HG03558 (cell line): Measurements from ENCODE around the gene FN3K.
A peak's percentile ranks its signal among the peaks of the same experiment; 100 is the strongest.

Experiments used
- ATAC-seq: cut with Tn5 transposase; IDR thresholded peaks from one replicate; pipeline ENCODE4 v1.9.1; 2021; ENCODE audit warnings: moderate number of reproducible peaks; ENCODE audit not compliant: unreplicated experiment; ENCODE audit errors: extremely low read depth

The FN3K gene

DNA sequence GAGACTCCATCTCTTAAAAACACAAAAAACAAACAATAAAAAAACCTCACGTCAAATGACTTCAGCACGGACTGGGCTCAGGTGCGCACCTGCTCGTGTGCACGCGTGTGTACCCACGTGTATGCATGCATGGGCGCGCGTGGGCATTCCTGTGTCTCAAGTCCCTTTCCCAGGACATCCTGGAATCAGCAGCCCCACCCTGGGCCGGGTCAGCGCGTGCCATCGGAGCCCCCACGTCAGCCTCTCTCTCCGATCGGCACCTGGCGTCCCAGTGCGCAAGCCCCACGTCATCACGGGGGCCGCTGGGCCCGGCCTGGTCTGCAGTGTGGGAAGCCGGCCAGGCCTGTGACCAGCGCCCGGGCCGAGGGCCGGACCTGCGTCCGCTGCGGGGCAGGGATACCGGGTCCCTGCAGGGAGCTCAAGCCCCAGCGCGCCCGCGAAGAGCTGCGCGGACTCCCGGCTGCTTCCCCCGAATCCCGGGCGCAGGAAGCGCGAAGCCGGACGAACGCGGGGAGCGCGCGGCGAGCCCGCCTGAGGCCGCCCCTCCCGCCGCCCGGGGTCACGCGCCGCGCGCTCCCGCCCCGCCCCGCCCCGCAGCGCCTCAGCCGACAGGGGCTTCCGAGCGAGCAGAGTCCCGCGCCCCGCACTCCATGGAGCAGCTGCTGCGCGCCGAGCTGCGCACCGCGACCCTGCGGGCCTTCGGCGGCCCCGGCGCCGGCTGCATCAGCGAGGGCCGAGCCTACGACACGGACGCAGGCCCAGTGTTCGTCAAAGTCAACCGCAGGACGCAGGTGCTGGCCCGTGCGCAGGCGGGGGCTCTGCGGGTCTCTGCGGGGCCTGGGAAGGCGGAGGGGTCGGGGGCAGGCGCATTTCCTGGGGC lies at the start of gene FN3K:
TSS of gene FN3K (plus strand) at position 629 of the 880 bp plus-strand sequence. CDS start at position 651, 22 bp downstream.
- no peak for ATAC-seq

DNA sequence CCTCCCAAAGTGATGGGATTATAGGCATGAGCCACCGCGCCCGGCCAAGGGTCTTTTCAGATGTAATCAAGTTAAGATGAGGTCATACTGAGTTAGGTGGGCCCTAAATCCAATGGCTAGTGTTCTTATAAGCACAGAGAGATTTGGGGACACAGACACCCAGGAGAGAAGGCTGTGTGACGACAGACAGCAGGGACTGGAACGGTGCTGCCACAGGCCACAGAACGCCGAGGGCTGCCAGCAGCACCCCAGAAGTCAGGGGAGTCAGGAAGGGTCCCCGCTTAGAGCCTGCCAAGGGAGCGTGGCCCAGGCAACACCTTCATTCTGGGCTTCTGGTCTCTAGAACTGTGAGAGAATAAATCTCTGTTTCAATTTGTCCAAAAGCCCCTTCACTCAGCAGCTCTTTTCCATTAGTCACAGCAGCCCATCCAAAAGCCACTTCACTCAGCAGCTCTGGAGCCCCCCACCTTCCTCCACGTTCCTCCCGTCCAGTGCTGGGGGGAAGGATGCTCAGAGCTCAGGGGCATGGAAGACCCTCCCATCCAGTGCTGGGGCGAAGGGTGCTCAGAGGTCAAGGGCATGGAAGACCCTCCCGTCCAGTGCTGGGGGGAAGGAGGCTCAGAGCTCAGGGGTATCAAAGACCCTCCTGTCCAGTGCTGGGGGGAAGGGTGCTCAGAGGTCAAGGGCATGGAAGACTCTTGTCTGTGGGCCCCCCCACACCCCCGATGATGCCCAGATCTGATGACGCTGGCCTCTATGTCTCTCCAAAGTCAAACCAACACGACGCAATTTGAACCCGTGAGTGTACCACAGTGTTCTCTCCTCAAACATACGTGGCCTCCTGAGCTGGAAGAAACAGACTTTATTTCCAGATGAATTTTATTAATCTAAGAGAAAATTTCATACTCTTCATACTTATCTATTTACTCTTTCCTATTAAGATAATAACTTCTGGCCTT lies 48.8 kb upstream of the FN3K start:
- no peak for ATAC-seq

DNA sequence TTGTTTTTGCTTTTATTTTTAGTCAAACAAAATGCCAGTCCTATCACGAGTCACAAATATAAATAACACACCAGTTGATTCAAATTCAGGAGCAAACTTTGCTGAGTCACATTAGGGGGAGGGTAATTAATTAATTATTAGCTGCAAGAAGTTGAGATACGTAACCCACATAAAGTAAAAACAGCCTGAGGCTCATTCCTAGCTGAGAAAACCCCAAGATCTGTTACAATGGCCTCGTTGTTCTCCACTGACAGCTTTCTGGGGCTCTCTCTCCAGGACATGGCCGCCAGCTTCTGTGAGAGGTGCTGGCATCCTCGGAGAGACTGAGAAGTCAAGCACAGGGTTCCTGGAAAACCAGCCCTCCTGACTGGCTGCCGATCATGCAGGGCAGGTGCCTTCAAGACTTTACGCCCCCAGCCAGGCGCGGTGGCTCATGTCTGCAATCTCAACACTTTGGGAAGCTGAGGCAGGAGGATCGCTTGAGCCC lies 48.0 kb upstream of the FN3K start:
- ATAC-seq: no peak

DNA sequence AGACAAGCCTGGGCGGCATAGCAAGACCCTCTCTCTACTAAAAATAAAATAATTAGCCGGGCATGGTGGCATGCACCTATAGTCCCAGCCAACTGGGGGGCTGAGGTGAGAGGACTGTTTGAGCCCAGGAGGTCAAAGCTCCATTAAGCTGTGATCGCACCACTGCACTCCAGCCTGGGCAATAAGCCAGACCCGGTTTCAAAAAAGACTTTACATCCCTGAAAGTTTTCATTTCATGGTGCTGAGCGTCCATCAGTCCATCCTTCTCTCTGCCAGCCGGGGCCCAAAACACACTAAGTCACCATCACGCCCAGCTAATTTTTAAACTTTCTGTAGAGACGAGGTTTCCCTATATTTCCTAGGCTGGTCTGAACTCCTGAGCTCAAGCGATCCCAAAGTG lies 47.5 kb upstream of the FN3K start:
- ATAC-seq: no peak

DNA sequence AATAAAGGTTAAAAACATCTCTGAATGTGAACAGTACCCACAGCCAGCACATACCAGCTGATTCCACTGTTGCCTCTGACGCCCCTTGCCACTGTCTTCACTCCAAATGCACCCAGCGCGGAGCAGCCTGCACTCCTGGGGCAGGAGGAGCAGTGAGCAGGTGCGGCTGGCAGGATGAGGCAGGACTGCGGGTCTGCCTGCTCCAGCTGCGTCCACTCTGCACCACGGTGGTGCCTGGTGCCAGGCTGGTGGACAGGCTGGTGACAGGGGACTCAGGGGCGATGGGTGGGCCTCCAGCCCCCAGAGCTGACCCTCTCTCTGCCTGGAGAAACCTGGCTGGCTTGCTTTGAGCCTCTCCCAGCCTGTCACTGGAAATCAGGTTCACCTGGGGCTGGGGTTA lies 46.3 kb upstream of the FN3K start:
- no peak for ATAC-seq

DNA sequence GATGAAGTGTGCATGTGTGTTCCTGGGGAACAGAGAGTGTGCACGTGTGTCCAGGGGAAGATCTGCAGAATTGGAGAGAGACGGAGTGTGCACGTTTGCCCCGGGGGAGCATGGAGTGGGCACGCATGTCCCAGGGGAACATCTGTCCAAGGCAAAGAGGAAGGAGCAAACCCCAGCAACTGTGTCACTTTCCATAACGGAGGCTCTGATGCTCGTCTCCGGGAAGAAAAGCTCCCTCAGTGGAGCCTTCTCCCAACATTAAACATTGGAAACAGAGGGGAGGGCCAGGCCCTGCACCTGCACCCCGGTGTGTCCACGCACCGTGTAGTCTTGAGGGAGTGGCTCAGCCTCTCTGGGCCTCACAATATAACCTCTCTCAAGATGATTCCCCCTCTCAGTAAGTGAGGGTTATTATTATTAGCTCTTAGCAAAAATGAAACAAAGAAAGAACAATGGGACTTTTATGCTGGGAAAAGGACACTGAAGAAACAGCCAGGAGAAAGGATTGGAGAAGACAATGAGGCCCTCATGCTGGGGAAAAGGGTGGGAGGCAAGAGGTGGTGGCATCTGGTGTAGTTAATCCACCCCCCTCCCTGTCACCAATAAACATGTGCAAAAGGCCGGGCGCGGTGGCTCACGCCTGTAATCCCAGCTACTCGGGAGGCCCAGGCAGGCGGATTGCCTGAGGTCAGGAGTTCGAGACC lies 44.5 kb upstream of the FN3K start:
- no peak for ATAC-seq

- no peak for ATAC-seq
Measured at GRCh38 chr17:82691714-82692113, 43.7 kb upstream of the FN3K start.

- no peak for ATAC-seq
Measured at GRCh38 chr17:82692268-82692667, 43.1 kb upstream of the FN3K start.

- no peak for ATAC-seq
Measured at GRCh38 chr17:82693168-82693867, 42.1 kb upstream of the FN3K start.

DNA sequence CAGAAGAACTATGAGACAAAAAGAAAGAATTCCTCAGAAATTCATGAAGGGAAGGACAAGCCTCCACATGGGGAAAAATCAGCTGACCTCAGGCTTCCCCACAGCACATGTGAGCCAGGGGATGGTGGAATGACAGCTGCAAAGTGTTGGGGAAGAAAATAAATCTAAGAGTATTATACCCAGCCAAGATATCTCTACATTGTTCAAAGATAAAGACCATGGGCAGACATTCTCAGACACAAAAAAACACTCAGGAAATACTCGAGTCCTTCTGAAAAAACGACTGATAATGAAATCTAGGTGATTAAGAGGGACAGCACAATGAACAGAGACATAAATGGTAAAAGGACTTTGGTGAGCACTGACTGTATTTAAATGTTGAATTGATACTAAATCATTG lies 40.8 kb upstream of the FN3K start:
- no peak for ATAC-seq

GRCh38 chr17:82696259-82696658 lies 39.2 kb upstream of the FN3K start:
- ATAC-seq: no peak

- ATAC-seq: no peak
Measured at GRCh38 chr17:82696916-82697807, 38.3 kb upstream of the FN3K start.

- no peak for ATAC-seq
Measured at GRCh38 chr17:82697808-82698064, 37.7 kb upstream of the FN3K start.

DNA sequence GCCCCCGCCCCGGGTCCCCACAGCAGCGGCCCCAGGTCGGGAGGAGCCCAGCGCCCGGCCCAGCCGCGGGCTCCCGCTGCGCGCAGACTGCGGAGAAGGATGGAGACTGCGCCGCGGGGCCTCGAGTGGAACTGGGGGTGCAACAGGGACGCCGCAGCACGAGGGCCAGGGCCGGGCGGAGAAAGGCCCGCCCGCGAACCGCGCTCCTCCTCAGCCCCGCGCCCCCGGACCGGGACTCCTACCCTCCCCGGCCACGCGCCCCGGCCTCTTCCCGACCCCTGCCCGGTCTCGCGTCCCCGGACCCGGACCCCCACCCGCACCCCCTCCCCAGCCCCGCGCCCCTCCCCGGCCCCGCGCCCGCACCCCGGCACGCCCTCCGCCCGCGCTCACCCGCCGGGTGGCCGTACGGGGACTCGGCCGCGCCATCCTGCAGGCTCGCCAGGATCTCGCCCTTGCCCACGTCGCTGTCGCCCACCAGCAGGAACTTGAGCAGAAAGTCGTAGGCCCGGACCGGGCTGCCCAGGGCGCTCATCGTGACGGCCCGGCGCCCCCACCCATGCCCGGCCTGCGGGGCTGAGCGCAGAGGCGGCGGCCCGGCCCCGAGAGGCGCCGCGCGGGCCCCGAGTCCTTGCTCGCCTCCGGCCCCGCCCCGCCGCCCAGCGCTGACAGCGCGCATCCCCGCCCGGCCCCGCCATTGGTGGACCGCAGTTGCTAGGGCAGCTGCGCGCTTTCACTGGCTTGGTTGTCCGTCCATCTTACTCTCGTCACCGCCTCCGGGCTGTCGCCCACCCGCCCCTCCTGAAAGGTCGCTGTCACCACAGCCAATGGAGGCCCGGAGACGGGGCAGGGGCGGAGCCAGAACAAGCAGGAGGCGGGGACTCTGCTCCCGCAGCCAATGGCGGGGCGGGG lies 37.1 kb upstream of the FN3K start, which contains the start of gene RAB40B:
TSS of gene RAB40B (minus strand) at position 634 of the 909 bp plus-strand sequence. CDS start at position 532, 102 bp downstream.
- ATAC-seq: peak; percentile 85

DNA sequence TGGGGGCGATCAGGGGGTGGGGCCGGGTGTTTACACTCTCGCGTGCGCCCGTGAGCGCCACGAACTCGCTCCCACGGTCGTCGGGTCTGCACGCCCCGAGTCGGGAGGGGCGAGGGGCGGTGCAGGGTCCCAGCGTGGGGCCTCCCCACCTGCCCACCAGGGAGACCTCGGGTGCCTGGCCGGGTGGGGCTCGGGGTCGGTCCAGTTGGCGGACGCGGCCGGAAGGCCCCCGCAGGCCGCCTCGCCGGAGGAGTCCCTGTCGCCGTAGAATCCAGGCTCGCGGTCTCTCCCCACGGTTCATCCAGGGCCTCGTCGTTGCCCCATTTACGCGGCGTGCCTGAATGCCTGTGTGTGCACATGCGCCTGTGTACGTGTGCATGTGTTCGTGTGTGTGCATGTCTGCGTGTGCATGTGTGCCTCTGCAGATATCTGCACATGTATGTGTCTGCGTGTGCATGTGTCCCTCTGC lies 36.4 kb upstream of the FN3K start:
- no peak for ATAC-seq

DNA sequence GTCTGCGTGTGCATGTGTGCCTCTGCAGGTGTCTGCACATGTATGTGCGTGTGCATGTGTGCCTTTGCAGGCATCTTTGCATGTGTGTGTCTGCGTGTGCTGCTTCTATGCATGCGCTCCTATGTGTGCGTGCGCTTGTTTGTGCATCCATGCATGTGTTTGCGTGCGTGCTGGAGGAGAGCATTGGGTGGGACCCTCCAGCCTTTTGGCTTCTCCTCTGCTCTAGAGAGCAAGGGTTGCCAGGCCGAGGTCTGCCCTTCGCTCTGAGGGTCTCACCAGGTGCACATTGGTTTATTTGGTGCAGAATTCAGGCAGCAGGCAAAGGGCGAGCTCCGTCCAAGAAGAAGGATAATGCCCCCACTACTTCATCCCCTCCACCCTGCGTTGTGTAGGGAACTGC lies 35.9 kb upstream of the FN3K start:
- no peak for ATAC-seq

- no peak for ATAC-seq
Measured at GRCh38 chr17:82702231-82702927, 33.0 kb upstream of the FN3K start.
